HepG2 (cell line): ENCODE results near the gene RIPOR3. TPM values are rescaled to one million over a fixed set of nuclear protein-coding genes. Genes with fewer than 3 reads are reported as not detected.

ENCODE experiments used
- GATAD1 ChIP-seq: IDR thresholded peaks from 2 replicates; pipeline ENCODE4 v1.6.1; 2016; ENCODE audit warnings: missing genetic modification reagents, missing compliant biosample characterization
- SOX13 ChIP-seq, 3 experiments: fragments of 450-650 bp in 1 of 3; sonication (generic) in 1 of 3; formaldehyde crosslinking in 1 of 3; IDR thresholded peaks in 2 of 3; conservative IDR thresholded peaks in 1 of 3; 2 replicates each; pipeline versions ENCODE4 v1.5.0 to v1.6.1; 2016 to 2020; ENCODE audit warnings: antibody characterized with exemption in 1 of 3, mild to moderate bottlenecking in 1 of 3, missing compliant biosample characterization in 1 of 3, missing genetic modification reagents in 1 of 3, moderate library complexity in 1 of 3
- ZNF891 ChIP-seq: sonication (generic); formaldehyde crosslinking; IDR thresholded peaks from 2 replicates; pipeline ENCODE4 v1.5.0; 2020; ENCODE audit warnings: mild to moderate bottlenecking, missing genetic modification reagents
- polyA plus RNA-seq, 8 experiments: library from polyadenylated mRNA; depleted of rRNA in 3 of 8; stranded (reverse) in 7 of 8; unstranded in 1 of 8; fragments of >200 nt; fragmentation: Illumina TruSeq in 4 of 8; extraction: Trizol in 4 of 8; gene quantifications; 2 replicates each; pipeline versions ENCODE4 v1.2.1 to v1.2.3, GENCODE V29; 2011 to 2016; ENCODE audit warnings: low read depth in 4 of 8, missing spikeins in 1 of 8, mixed read lengths in 1 of 8; ENCODE audit not compliant: insufficient read depth in 1 of 8
- total RNA-seq, 5 experiments: library from RNA; depleted of rRNA; stranded (reverse); fragments of >200 nt; fragmentation: Illumina TruSeq; extraction: Trizol; gene quantifications; 2 replicates each; pipeline ENCODE4 v1.2.3, GENCODE V29; 2016; ENCODE audit warnings: low read depth in 1 of 5
- TF ChIP-seq, protein P1 (sequence below): sonication (generic); formaldehyde crosslinking; IDR thresholded peaks from 2 replicates; pipeline ENCODE4 v1.4.0; 2020; ENCODE audit warnings: mild to moderate bottlenecking, missing genetic modification reagents
- TF ChIP-seq, protein P2 (sequence below): sonication (generic); formaldehyde crosslinking; IDR thresholded peaks from 2 replicates; pipeline ENCODE4 v1.5.0; 2020; ENCODE audit warnings: mild to moderate bottlenecking, missing genetic modification reagents, moderate library complexity

The RIPOR3 gene
- total and polyA plus RNA-seq, 2 of the 13 experiments (the other 11 are each of a cell fraction or from before 2014, with no cell fraction given), result 0.18 TPM; not detected in 1

DNA sequence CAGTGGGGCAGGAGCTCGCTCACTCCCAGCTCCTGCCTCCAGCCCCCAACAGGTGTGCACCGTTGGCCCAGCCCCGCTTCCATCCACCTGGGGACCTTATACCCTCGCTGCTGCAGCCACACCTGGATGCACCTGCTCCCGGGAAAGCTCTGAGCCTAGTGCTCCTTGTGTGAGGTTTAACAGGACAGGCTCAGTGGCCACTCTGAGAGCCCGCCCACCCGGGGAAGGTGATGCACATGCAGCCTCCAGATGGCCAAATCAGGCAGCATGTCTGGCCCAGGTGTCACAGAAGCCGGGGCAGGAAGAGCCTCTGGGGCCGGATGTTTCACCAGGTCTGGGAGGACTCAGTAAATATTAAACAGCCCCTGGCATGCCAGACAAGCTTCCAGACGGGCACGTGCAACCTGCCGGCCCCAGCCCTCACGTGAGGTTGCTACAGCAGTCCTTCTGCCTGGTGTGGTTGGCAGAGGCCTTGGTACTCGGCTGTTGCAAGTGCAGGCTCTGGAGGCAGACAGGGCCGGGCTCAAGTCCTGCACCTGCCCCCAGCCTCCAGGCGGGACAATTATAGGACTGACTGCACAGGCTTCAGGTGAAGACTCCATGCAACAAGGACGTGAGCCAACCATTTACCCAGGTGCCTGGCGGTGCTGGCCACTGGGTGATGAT is 66.9 kb downstream of the RIPOR3 start (continued):
- TF ChIP-seq, protein P1, sequence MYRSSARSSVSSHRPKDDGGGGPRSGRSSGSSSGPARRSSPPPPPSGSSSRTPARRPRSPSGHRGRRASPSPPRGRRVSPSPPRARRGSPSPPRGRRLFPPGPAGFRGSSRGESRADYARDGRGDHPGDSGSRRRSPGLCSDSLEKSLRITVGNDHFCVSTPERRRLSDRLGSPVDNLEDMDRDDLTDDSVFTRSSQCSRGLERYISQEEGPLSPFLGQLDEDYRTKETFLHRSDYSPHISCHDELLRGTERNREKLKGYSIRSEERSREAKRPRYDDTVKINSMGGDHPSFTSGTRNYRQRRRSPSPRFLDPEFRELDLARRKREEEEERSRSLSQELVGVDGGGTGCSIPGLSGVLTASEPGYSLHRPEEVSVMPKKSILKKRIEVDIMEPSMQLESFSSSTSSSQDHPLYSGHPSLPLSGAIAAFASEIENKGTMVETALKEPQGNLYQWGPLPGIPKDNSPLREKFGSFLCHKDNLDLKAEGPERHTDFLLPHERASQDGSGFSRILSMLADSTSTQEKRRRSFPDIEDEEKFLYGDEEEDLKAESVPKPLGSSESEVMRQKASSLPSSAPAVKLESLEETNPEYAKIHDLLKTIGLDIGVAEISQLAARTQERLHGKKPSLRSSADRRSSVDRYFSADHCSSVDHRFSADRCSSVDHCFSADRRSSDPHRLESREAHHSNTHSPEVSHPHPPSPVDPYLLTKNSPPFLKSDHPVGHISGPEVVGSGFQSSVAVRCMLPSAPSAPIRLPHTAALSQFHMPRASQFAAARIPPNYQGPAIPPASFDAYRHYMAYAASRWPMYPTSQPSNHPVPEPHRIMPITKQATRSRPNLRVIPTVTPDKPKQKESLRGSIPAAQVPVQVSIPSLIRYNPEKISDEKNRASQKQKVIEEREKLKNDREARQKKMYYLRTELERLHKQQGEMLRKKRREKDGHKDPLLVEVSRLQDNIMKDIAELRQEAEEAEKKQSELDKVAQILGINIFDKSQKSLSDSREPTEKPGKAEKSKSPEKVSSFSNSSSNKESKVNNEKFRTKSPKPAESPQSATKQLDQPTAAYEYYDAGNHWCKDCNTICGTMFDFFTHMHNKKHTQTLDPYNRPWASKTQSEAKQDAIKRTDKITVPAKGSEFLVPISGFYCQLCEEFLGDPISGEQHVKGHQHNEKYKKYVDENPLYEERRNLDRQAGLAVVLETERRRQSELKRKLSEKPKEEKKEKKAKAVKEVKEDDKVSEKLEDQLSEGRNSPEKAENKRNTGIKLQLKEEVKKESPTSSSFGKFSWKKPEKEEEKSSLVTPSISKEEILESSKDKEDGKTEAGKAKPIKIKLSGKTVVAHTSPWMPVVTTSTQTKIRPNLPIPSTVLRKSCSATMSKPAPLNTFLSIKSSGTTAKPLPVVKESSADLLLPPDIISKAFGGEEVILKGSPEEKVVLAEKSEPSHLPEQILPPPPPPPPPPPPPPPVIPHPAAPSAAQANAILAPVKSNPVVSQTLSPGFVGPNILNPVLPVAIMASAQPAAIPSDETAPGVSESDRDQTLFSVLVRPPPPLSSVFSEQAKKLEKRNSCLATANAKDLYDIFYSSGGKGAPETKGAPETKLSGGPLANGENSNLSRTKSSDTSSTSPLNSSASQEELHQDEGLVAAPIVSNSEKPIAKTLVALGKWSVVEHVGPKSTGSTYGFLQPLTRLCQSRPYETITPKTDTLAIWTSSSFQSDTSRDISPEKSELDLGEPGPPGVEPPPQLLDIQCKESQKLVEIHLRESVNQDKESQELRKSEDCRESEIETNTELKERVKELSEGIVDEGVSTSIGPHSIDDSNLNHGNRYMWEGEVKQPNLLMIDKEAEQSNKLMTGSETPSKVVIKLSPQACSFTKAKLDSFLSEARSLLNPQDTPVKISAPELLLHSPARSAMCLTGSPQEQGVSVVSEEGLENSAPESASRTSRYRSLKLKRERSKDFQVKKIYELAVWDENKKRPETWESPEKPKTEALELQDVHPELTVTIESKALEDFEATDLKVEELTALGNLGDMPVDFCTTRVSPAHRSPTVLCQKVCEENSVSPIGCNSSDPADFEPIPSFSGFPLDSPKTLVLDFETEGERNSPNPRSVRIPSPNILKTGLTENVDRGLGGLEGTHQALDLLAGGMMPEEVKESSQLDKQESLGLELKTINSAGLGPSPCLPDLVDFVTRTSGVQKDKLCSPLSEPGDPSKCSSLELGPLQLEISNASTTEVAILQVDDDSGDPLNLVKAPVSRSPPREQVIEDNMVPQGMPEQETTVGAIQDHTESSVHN (CRISPR knock-in tag), result no peak
- TF ChIP-seq ZNF891 (CRISPR knock-in tag), result peak; percentile 68
- TF ChIP-seq, protein P2, sequence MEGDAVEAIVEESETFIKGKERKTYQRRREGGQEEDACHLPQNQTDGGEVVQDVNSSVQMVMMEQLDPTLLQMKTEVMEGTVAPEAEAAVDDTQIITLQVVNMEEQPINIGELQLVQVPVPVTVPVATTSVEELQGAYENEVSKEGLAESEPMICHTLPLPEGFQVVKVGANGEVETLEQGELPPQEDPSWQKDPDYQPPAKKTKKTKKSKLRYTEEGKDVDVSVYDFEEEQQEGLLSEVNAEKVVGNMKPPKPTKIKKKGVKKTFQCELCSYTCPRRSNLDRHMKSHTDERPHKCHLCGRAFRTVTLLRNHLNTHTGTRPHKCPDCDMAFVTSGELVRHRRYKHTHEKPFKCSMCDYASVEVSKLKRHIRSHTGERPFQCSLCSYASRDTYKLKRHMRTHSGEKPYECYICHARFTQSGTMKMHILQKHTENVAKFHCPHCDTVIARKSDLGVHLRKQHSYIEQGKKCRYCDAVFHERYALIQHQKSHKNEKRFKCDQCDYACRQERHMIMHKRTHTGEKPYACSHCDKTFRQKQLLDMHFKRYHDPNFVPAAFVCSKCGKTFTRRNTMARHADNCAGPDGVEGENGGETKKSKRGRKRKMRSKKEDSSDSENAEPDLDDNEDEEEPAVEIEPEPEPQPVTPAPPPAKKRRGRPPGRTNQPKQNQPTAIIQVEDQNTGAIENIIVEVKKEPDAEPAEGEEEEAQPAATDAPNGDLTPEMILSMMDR (CRISPR knock-in tag), result no peak; the same call in 1 of the 2 replicates
- TF ChIP-seq GATAD1, result 0 out of 2 replicates have a peak, but pooled peaks have one; percentile 42
- TF ChIP-seq SOX13 (IDR thresholded peaks at IDR 0.05), result no peak
- TF ChIP-seq SOX13 (CRISPR knock-in tag; conservative IDR thresholded peaks at IDR 0.05 in 1 of 2, IDR thresholded peaks at IDR 0.05 in 1 of 2), result peak in 1 of 2 experiments; percentile 66; a peak in 1 of 4 replicates
